Measurements from ENCODE around the gene EEPD1.

DNA sequence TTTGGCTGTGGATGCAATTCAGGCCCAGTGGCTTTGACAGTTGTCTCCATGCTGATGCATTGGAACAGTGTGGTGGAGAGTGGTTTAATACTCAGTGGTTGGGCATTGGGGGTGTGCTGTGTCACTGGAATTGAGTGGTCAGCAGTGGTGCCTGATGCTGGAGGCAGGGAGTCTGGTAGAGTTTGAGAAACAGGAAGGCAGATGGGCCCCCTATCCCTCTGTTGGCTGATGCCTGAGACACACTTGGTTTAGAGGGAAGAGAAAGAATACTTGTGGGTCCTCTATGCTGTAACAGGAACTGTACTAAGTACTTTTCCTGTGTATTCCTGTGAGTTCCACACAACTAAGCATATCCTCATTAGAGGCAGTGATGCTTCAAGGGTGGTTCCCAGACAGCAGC is 55.4 kb downstream of the EEPD1 start:
- TF ChIP-seq, protein P1, sequence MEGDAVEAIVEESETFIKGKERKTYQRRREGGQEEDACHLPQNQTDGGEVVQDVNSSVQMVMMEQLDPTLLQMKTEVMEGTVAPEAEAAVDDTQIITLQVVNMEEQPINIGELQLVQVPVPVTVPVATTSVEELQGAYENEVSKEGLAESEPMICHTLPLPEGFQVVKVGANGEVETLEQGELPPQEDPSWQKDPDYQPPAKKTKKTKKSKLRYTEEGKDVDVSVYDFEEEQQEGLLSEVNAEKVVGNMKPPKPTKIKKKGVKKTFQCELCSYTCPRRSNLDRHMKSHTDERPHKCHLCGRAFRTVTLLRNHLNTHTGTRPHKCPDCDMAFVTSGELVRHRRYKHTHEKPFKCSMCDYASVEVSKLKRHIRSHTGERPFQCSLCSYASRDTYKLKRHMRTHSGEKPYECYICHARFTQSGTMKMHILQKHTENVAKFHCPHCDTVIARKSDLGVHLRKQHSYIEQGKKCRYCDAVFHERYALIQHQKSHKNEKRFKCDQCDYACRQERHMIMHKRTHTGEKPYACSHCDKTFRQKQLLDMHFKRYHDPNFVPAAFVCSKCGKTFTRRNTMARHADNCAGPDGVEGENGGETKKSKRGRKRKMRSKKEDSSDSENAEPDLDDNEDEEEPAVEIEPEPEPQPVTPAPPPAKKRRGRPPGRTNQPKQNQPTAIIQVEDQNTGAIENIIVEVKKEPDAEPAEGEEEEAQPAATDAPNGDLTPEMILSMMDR (IDR thresholded peaks at IDR 0.05), result no peak
- no peak for TF ChIP-seq POLR2A (IDR thresholded peaks at IDR 0.05)
